ENCODE data around the gene PAM.

DNA sequence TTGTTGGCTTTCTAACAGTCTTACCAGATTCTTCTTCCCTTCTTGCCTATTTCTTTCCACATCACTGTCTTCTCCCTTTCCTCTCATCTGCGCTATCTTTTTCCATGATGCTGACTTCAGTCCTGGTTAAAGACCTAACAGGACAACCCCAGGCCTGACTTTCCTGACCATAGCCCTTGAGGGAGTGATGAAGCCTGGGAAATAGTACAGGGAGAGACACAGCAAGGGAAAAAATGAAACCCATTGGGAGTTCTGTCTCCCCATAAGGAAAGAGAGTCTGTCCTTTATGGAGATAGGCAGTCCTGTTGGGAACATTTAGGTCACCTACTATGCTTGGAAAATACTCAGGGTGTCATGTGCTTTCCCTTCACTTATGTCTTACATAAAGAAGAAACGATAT is 272.2 kb downstream of the PAM start:
- TF ChIP-seq, protein P1, sequence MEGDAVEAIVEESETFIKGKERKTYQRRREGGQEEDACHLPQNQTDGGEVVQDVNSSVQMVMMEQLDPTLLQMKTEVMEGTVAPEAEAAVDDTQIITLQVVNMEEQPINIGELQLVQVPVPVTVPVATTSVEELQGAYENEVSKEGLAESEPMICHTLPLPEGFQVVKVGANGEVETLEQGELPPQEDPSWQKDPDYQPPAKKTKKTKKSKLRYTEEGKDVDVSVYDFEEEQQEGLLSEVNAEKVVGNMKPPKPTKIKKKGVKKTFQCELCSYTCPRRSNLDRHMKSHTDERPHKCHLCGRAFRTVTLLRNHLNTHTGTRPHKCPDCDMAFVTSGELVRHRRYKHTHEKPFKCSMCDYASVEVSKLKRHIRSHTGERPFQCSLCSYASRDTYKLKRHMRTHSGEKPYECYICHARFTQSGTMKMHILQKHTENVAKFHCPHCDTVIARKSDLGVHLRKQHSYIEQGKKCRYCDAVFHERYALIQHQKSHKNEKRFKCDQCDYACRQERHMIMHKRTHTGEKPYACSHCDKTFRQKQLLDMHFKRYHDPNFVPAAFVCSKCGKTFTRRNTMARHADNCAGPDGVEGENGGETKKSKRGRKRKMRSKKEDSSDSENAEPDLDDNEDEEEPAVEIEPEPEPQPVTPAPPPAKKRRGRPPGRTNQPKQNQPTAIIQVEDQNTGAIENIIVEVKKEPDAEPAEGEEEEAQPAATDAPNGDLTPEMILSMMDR (IDR thresholded peaks at IDR 0.05): no peak
- TF ChIP-seq POLR2AphosphoS5 (IDR thresholded peaks at IDR 0.05; ENCODE audit: low read depth, low read length): no peak

Measured in Panc1 (cell line).